GM23248 (cell line): ENCODE results near the gene ZNF14.
"Not testable (repeated sequence)": the region's sequence is repeated elsewhere in the genome, so short reads cannot be mapped to it uniquely, and the experiment has no call there.

Source experiments
- EZH2 ChIP-seq: fragments of 200-600 bp; sonication (generic); IDR thresholded peaks from 2 replicates; pipeline ENCODE4 v1.6.1; 2018; ENCODE audit warnings: antibody characterized with exemption, mild to moderate bottlenecking; ENCODE audit not compliant: insufficient read depth, poor library complexity, severe bottlenecking
- EZH2phosphoT487 ChIP-seq: fragments of 200-600 bp; sonication (generic); IDR thresholded peaks from 2 replicates; pipeline ENCODE4 v1.6.1; 2018; ENCODE audit warnings: antibody characterized with exemption, moderate library complexity, mild to moderate bottlenecking, low read depth; ENCODE audit not compliant: insufficient read depth

DNA sequence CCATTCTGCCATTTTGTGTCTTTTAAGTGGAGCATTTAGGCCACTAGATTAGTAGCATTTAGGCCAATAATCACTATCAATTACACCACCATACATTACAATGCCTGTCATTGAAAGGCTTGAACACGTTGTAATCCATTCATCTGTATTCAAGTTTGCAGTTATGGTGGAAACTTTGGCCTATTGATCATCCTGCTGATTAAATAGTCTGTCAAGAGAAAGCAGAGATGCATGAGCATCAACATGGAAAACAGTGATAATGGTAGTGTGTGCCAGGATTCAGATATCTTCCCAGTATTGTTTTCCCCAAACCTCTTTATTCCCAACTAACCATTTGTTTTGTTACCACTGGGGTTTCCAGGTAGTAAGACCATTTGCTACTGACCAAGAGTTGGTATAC lies 32.4 kb downstream of the ZNF14 start:
- TF ChIP-seq EZH2phosphoT487, EZH2: not testable (repeated sequence)
